GM19025 (cell line): ENCODE data around the gene KRTAP20-4.

Experiments used
- ATAC-seq: cut with Tn5 transposase; IDR thresholded peaks from one replicate; pipeline ENCODE4 v1.9.1; 2021; ENCODE audit warnings: mild to moderate bottlenecking, low read depth, moderate library complexity; ENCODE audit not compliant: unreplicated experiment

The KRTAP20-4 gene

GRCh38 chr21:30646904-30647414 is 26.5 kb downstream of the KRTAP20-4 start:
- ATAC-seq = no peak

GRCh38 chr21:30652891-30653290 is 32.5 kb downstream of the KRTAP20-4 start:
- no peak for ATAC-seq

GRCh38 chr21:30668776-30669175 is 48.3 kb downstream of the KRTAP20-4 start:
- ATAC-seq = no peak
